ENCODE results near the gene ECD.
A peak's percentile ranks its signal among the peaks of the same experiment; 100 is the strongest.
"Not testable (repeated sequence)": the region's sequence is repeated elsewhere in the genome, so short reads cannot be mapped to it uniquely, and the experiment has no call there.

ECD gene

GRCh38 chr10:73161079-73161478, 6.7 kb downstream of the ECD start:
- DNase-seq (ENCODE audit: low spot score): no peak

- DNase-seq (ENCODE audit: low spot score): peak; percentile 51
Observed at GRCh38 chr10:73159038-73159648, 8.7 kb downstream of the ECD start.

GRCh38 chr10:73156054-73156453, 11.8 kb downstream of the ECD start:
- no peak for DNase-seq (ENCODE audit: low spot score)

GRCh38 chr10:73152009-73152408, 15.8 kb downstream of the ECD start:
- no peak for DNase-seq (ENCODE audit: low spot score)

GRCh38 chr10:73150633-73151413, 17.0 kb downstream of the ECD start:
- DNase-seq (ENCODE audit: low spot score): not testable (repeated sequence)

GRCh38 chr10:73141603-73142002, 26.2 kb downstream of the ECD start:
- no peak for DNase-seq (ENCODE audit: low spot score)

GRCh38 chr10:73139251-73139650, 28.6 kb downstream of the ECD start:
- no peak for DNase-seq (ENCODE audit: low spot score)

GRCh38 chr10:73136627-73137026, 31.2 kb downstream of the ECD start:
- no peak for DNase-seq (ENCODE audit: low spot score)

- DNase-seq (ENCODE audit: low spot score): no peak
Observed at GRCh38 chr10:73134727-73135126, 33.1 kb downstream of the ECD start.

- no peak for DNase-seq (ENCODE audit: low spot score)
Observed at GRCh38 chr10:73131913-73132686, 35.7 kb downstream of the ECD start.

GRCh38 chr10:73131301-73131700, 36.5 kb downstream of the ECD start:
- no peak for DNase-seq (ENCODE audit: low spot score)

GRCh38 chr10:73126343-73126742, 41.5 kb downstream of the ECD start:
- no peak for DNase-seq (ENCODE audit: low spot score)

GRCh38 chr10:73119952-73120351, 47.9 kb downstream of the ECD start:
- no peak for DNase-seq (ENCODE audit: low spot score)

GRCh38 chr10:73119457-73119856, 48.4 kb downstream of the ECD start:
- DNase-seq (ENCODE audit: low spot score): no peak

- no peak for DNase-seq (ENCODE audit: low spot score)
Observed at GRCh38 chr10:73117976-73118743, 49.6 kb downstream of the ECD start.

- DNase-seq (ENCODE audit: low spot score): no peak
Observed at GRCh38 chr10:73116017-73116416, 51.8 kb downstream of the ECD start.

GRCh38 chr10:73113551-73113950, 54.3 kb downstream of the ECD start:
- no peak for DNase-seq (ENCODE audit: low spot score)

- not testable (repeated sequence) for DNase-seq (ENCODE audit: low spot score)
Observed at GRCh38 chr10:73112032-73112431, 55.8 kb downstream of the ECD start.

GRCh38 chr10:73110345-73110849, 57.4 kb downstream of the ECD start, which contains the start of gene NUDT13:
NUDT13 (plus strand) TSS chr10:73110455; CDS start chr10:73114366, 3,911 bp downstream.
- DNase-seq (ENCODE audit: low spot score): peak; percentile 62

- not testable (repeated sequence) for DNase-seq (ENCODE audit: low spot score)
Observed at GRCh38 chr10:73109248-73109652, 58.6 kb downstream of the ECD start.

- no peak for DNase-seq (ENCODE audit: low spot score)
Observed at GRCh38 chr10:73106301-73106700, 61.5 kb downstream of the ECD start.

All from SK-N-DZ (cell line).